Stimulated activated effector memory CD8-positive, alpha-beta T cell treated with anti-CD3 and anti-CD28 coated beads, Interleukin-12 subunit alpha, Interleukin-12 subunit beta, amount 100 ng/mL, for 72 hours (primary cell): ENCODE data around the gene CCDC85B.

Experiments used
- ATAC-seq: fragments of 150-1000 bp; cut with Tn5 transposase; 2 replicates; pipeline ENCODE4 v1.10.0; 2021
- DNase-seq, 2 donors: peaks; one replicate each; pipeline ENCODE4 v3.0.0; 2021 to 2022; ENCODE audit warnings: low spot score in 2 of 2
- H3K27ac Mint-ChIP-seq: one replicate; pipeline ENCODE4 v1.8.0; 2022; ENCODE audit warnings: mild to moderate bottlenecking, mixed read lengths
- H3K36me3 Mint-ChIP-seq: one replicate; pipeline ENCODE4 v1.8.0; 2022; ENCODE audit warnings: mild to moderate bottlenecking, mixed read lengths
- H3K4me1 Mint-ChIP-seq: one replicate; pipeline ENCODE4 v1.8.0; 2022; ENCODE audit warnings: mixed read lengths
- H3K4me3 Mint-ChIP-seq: one replicate; pipeline ENCODE4 v1.8.0; 2022; ENCODE audit warnings: mild to moderate bottlenecking, mixed read lengths
- H3K9me3 Mint-ChIP-seq: one replicate; pipeline ENCODE4 v1.8.0; 2022; ENCODE audit warnings: mixed read lengths

The CCDC85B gene

DNA sequence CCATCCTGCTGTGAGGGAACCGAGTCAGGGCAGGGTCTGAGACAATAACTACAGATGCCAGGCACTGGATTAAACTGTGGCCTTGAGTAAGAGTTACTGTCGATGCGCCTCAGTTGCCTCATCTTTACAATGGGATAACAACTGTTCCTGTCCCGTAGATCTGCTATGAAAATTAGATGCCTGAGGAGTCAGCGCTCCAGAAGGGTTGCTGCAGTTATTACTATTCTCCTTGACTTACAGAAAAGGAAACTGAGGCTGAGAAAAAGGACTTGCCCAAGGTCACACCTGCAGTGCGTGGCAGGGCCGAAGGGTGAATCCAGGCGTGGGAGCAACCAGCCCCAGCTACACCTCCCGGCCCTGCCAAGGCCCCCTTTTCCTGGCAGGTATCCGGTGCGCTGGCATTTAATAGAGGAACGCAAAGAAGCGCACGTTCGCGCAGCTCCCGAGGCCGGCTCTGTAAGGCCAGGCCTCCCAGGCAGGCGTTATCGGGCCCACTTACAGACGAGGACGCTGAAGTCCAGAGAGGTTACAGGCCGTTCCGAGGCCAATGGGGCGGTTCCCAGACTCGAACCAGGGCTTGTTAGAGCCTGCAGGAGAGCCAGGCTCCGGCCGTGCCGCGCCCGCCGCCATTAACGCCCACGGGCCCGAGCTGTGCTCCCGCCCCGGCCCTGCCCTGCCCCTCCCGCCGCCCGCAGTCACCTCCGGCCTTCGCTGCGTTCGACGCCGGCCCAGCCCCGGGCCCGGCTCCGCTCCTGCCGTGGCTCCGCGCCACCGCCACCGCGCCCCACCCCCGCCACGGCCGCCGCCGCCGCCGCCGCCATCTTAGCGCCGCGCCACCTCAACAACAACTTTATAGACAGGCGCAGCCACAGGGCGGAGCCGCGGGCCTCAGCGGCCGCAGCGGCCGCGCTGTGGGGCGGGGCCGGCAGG lies 28.0 kb downstream of the CCDC85B start, which contains the start of gene C11orf68:
Gene C11orf68 (minus strand): TSS at position 852 of the 930 bp plus-strand sequence. CDS start 31 bp downstream, at position 821.
- H3K27ac Mint-ChIP-seq = peak within 1 kb of the TSS; percentile 89
- peak within 1 kb of the TSS; percentile 89 for H3K4me3 Mint-ChIP-seq
- peaks cover 46% of the 10 kb centered on the region for H3K36me3 Mint-ChIP-seq
- peaks cover 43% of the 10 kb centered on the region for H3K4me1 Mint-ChIP-seq
- DNase-seq (no peak), ATAC-seq (peak; percentile 77)
- no peaks in the 10 kb centered on the region for H3K9me3 Mint-ChIP-seq

DNA sequence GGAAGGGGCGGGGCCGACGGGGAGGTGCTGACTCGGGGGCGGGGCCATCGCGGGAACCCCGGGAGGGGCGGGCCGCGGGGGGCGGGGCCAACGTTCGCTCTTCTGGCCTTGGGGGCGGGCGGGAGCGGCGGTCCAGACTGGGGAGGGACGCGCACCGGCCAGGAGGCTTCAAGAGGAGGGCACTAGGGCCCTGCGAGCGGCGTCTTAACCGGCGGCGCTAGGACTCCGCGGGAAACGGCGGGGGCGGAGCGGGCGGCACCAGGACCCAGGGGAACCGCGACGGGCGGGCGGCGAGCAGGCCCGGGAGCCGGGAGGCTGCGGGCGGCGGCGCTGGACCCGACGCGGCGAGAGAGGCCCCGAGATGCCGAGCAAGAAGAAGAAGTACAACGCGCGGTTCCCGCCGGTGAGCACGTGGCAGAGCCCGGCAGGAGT lies 28.7 kb downstream of the CCDC85B start, which contains the start of gene DRAP1:
Gene DRAP1 (plus strand): TSS at position 286 of the 432 bp plus-strand sequence. CDS start 76 bp downstream, at position 362.
- Mint-ChIP-seq H3K4me3 (peak within 1 kb of the TSS; percentile 89), H3K36me3 (peaks cover 53% of the 10 kb centered on the region), H3K4me1 (peaks cover 43% of the 10 kb centered on the region), H3K9me3 (no peaks in the 10 kb centered on the region), H3K27ac (peak within 1 kb of the TSS; percentile 89)
- ATAC-seq (peak; percentile 94), DNase-seq (peak; percentile 96 to 98)

- Mint-ChIP-seq H3K36me3 (peaks cover 59% of the 10 kb centered on the region), H3K9me3 (no peaks in the 10 kb centered on the region), H3K4me3 (peak overlapping the region; percentile 89), H3K4me1 (peaks cover 38% of the 10 kb centered on the region), H3K27ac (peak overlapping the region; percentile 89)
- DNase-seq (no peak), ATAC-seq (peak; percentile 59)
Observed at GRCh38 chr11:65919573-65920371, 29.3 kb downstream of the CCDC85B start.

DNA sequence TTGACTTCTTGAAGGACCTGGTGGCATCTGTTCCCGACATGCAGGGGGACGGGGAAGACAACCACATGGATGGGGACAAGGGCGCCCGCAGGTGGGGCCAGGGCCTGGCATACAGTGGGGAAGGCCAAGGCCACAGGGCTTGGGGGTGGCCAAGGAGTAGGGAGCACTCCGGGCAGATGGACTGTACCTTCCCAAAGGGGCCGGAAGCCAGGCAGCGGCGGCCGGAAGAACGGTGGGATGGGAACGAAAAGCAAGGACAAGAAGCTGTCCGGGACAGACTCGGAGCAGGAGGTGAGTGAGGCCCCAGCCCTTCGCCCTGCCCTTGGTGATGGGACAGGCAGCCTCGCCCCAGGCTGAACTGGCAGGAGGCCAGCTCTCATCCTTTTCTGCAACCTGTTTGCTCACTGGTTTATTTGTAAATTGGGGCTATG lies 29.9 kb downstream of the CCDC85B start:
- H3K27ac Mint-ChIP-seq = peak overlapping the region; percentile 89
- DNase-seq = no peak
- H3K4me3 Mint-ChIP-seq = peak overlapping the region; percentile 89
- H3K9me3 Mint-ChIP-seq = no peaks in the 10 kb centered on the region
- H3K36me3 Mint-ChIP-seq = peaks cover 59% of the 10 kb centered on the region
- no peak for ATAC-seq
- peaks cover 32% of the 10 kb centered on the region for H3K4me1 Mint-ChIP-seq

- H3K27ac Mint-ChIP-seq = no peak overlapping the region
Observed at GRCh38 chr11:65921033-65921555, 30.6 kb downstream of the CCDC85B start.

DNA sequence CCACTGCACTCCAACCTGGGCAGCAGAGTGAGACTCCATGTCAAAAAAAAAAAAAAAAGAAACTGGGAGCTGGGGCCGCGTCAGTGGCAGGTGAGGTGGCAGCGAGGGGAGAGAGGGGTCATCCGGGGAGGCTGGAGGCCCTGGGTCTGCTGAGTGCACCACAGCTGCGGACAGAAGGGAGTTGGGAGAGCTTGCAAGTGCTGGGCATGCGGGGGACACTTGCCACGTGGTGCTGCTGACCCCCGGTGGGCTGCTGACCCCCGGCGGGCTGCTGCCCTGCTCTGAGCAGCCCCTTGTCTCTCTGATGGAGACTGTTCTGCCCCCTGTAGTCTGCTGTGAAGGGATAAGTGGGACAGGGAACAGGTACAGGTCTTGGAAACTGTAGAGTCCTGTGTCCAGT lies 31.4 kb downstream of the CCDC85B start:
- H3K4me1 Mint-ChIP-seq = peaks cover 24% of the 10 kb centered on the region
- ATAC-seq (no peak), DNase-seq (no peak)
- H3K4me3 Mint-ChIP-seq = no peak overlapping the region
- no peak overlapping the region for H3K27ac Mint-ChIP-seq
- H3K36me3 Mint-ChIP-seq = peaks cover 57% of the 10 kb centered on the region
- H3K9me3 Mint-ChIP-seq = no peaks in the 10 kb centered on the region

More at GRCh38 chr11:65921033-65921555, 30.6 kb downstream of the CCDC85B start:
- no peak for ATAC-seq
- peak overlapping the region; percentile 89 for H3K4me3 Mint-ChIP-seq
- H3K36me3 Mint-ChIP-seq = peaks cover 59% of the 10 kb centered on the region
- no peaks in the 10 kb centered on the region for H3K9me3 Mint-ChIP-seq
- H3K4me1 Mint-ChIP-seq = peaks cover 31% of the 10 kb centered on the region
- DNase-seq = no peak

DNA sequence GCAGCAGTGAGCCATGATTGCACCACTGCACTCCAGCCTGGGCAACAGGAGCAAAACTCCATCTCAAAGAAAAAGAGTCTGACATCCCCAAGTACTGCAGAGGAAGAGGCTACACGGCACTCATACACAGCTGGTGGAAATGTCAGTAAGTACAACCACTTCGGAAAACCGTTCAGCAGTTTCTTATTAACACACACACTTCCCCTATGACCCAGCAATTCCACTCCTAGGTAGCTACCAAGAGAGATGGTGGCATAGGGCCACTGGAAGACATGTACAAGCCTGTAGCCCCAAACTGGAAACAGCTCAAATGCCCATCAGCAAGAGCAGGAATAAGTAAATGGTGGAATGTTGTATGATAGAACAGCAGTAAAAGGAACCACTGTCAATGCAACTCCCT lies 32.1 kb downstream of the CCDC85B start:
- H3K4me3 Mint-ChIP-seq = no peak overlapping the region
- ATAC-seq (no peak), DNase-seq (no peak)
- peaks cover 59% of the 10 kb centered on the region for H3K36me3 Mint-ChIP-seq
- no peaks in the 10 kb centered on the region for H3K9me3 Mint-ChIP-seq
- H3K4me1 Mint-ChIP-seq = peaks cover 25% of the 10 kb centered on the region
- no peak overlapping the region for H3K27ac Mint-ChIP-seq

DNA sequence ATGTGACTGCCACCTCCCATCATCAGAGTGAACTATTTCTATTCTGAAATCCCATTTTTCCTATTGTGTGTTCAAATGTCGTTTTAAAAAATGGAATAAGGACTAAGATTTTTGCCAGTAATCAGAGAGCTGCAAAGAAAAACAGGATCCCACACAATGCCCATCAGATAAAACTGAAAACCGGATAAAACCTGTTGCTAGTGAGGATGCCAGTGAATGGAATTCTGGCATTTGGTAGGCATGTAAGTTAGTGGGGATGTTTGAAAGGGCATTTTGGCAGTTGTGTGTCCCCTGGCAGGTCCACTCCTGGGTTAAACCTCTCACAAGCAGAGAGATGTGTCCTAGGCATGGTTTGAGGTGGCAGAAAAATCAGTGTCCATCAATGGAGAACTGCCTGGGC lies 34.9 kb downstream of the CCDC85B start:
- Mint-ChIP-seq H3K27ac (peak overlapping the region; percentile 37), H3K4me3 (no peak overlapping the region), H3K36me3 (peaks cover 51% of the 10 kb centered on the region), H3K9me3 (no peaks in the 10 kb centered on the region), H3K4me1 (peaks cover 37% of the 10 kb centered on the region)
- no peak for ATAC-seq
- no peak for DNase-seq

DNA sequence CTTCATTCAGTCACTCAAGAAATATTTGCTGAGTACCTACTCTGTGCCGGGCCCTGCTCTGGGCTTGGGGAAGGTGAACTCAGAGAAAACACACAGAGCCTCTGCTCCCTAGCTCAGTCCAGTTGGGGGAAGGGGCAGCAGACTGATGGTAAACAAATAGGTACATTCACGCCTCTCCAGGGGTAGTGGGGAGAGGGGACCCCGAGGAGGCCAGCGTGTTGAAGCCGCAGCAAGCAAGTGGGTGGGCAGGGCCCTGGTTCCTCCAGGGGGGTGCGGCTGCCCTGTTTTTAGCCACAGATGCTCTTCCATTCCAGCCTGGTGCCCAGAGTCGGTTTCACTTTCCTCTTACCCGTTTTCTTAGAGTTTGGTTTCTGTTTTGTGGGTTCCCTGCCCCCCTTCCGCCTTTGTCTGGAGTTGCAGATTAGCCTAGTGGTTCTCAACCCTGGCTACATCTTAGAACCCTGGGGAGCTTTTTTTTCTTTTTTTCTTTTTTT lies 37.5 kb downstream of the CCDC85B start:
- Mint-ChIP-seq H3K9me3 (no peaks in the 10 kb centered on the region), H3K4me3 (peak overlapping the region; percentile 73), H3K36me3 (peaks cover 31% of the 10 kb centered on the region), H3K4me1 (peaks cover 39% of the 10 kb centered on the region), H3K27ac (peak overlapping the region; percentile 89)
- ATAC-seq = peak; percentile 93
- DNase-seq = peak; percentile 25 to 73

GRCh38 chr11:65928667-65929066 lies 38.2 kb downstream of the CCDC85B start:
- no peak for ATAC-seq
- Mint-ChIP-seq H3K4me1 (peaks cover 39% of the 10 kb centered on the region), H3K9me3 (no peaks in the 10 kb centered on the region), H3K4me3 (peak overlapping the region; percentile 73), H3K36me3 (peaks cover 24% of the 10 kb centered on the region), H3K27ac (peak overlapping the region; percentile 89)
- no peak for DNase-seq

- peaks cover 37% of the 10 kb centered on the region for H3K4me1 Mint-ChIP-seq
- H3K4me3 Mint-ChIP-seq = no peak overlapping the region
- peaks cover 10% of the 10 kb centered on the region for H3K36me3 Mint-ChIP-seq
- no peaks in the 10 kb centered on the region for H3K9me3 Mint-ChIP-seq
- DNase-seq (no peak), ATAC-seq (no peak)
- no peak overlapping the region for H3K27ac Mint-ChIP-seq
Observed at GRCh38 chr11:65931773-65932557, 41.5 kb downstream of the CCDC85B start.

- H3K27ac Mint-ChIP-seq = no peak overlapping the region
- no peak overlapping the region for H3K4me3 Mint-ChIP-seq
- ATAC-seq (no peak), DNase-seq (no peak)
- H3K36me3 Mint-ChIP-seq = peaks cover 4% of the 10 kb centered on the region
- peaks cover 31% of the 10 kb centered on the region for H3K4me1 Mint-ChIP-seq
- H3K9me3 Mint-ChIP-seq = no peaks in the 10 kb centered on the region
Observed at GRCh38 chr11:65932558-65932919, 42.1 kb downstream of the CCDC85B start.

GRCh38 chr11:65934014-65934413 lies 43.5 kb downstream of the CCDC85B start:
- Mint-ChIP-seq H3K4me1 (peaks cover 17% of the 10 kb centered on the region), H3K9me3 (no peaks in the 10 kb centered on the region), H3K4me3 (no peak overlapping the region), H3K36me3 (no peaks in the 10 kb centered on the region), H3K27ac (no peak overlapping the region)
- ATAC-seq (no peak), DNase-seq (no peak)

DNA sequence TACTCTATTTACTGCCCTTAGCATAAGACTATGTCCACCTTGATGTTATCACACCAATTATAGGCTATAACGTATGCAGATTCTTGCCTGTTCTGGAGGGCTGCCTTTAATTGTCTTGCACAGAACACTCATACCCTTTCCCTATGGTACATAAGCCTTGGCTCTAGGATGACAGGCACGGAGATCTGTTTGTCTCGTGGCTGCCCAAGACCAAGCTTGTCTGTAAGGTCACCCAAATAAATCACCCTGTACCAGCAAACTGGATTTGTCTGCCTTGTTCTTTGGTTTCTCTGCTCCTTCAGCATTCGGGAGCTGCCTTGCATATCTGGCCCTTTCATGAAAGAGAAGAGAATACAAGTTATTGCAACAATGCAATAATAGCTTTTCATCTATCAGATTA lies 47.3 kb downstream of the CCDC85B start:
- H3K4me1 Mint-ChIP-seq = peaks cover 18% of the 10 kb centered on the region
- no peak for ATAC-seq

More for the DNA sequence above, 47.3 kb downstream of the CCDC85B start:
- Mint-ChIP-seq H3K9me3 (no peaks in the 10 kb centered on the region), H3K27ac (no peak overlapping the region), H3K36me3 (no peaks in the 10 kb centered on the region), H3K4me3 (no peak overlapping the region)
- no peak for DNase-seq
